HG03135 (cell line): ENCODE data around the gene GTF2H1.

Experiments used
- ATAC-seq: cut with Tn5 transposase; IDR thresholded peaks from one replicate; pipeline ENCODE4 v1.9.1; 2021; ENCODE audit warnings: mild to moderate bottlenecking, moderate library complexity; ENCODE audit not compliant: unreplicated experiment

The GTF2H1 gene

DNA sequence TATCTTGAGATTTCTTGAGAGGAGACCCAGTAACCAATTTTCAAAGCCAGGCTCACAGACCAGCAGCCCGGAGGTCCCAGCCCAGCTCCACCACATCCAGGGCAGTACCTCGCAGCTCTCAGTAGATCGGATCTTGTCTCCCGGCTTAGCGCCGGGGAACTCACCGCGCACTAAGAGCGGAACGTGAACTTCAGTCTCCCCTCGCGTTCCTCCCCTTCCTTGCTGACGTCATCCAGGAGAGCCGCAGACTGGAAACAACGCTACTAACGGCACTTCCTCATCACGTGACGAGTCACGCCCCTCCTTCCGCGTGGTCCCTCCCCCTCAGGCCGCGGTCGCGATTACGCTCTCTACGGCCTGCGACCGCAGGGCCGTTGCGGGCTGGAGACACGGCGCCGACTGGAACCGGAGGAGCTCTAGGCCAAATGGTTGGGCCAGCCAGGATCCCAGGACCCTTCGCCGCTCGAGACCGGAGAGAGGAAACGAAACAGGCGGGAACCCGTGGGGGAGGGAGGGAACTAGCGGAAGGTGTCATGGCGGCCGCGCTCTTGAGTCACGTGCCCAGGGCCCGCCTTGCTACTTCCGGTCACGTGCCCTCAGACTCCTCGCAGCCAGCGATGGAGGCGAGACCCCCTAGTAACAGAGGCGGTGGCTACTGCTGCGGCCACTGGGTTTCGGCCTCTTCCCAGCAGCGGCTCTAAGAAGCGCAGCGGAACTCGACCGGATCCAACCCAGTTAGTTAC lies at the start of gene GTF2H1, which contains the start of gene HPS5:
TSS of gene GTF2H1 (plus strand) at position 599 of the 743 bp plus-strand sequence. CDS start 10,508 bp downstream, outside the sequence.
TSS of gene HPS5 (minus strand) at position 172 of the 743 bp plus-strand sequence. CDS start 4,282 bp downstream, outside the sequence.
- ATAC-seq, result peak; percentile 83

DNA sequence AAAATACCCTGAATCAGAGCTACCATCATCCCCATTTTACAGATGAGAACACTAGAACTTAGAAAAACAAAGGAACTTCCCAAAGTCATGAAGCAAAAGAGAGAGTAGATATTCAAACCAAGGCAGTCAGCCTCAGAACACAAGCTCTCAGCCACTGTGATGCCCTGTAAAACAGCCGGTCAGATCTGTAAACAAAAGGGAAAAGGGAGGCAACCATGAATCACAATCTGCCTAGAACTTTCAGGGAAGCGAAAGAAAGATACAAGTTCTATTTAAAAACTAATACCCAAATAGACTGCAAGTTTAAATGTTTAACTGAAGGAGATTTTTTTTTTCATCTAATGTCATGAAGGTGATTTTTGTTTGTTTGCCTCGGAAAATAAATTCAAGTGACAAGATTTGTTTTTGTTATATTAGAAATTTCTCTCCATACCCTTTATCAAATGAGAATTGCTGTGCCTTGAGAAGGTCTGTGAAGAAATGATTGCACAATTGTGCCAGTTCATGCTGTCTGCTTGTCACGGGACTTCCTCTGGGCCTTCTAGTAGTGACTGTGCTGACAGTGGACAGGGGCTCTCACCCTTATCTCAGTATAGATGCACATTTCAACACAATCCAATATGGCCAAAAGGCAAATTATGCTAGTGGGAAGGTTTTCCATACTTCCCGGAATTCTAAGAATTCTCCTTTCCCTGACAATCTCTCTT lies 44.6 kb upstream of the GTF2H1 start:
- ATAC-seq, result no peak

DNA sequence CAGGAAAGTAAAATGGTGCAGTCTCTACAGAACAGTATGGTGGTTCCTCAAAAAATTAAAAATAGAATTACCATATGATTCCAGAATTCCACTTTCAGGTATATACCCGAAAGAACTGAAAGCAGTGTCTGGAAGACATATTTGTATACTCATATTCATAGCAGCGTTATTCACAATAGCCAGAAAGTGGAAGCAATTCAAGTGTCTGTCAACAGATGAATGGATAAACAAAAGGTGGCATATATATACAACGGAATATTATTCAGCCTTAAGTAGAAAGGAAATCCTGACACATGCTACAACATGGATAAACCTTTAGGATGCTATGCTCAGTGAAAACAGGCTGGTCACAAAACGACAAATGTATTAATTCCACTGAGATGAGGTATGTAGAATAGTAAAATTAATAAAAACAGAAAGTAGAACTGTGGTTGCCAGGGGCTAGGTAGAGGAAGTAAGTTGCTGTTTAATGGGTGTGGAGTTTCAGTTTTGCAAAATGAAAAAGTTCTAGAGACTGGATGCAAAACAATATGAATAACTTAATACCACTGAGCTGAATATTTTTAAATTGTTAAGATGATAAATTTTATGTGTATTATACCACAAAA lies 41.8 kb upstream of the GTF2H1 start:
- peak; percentile 89 for ATAC-seq

DNA sequence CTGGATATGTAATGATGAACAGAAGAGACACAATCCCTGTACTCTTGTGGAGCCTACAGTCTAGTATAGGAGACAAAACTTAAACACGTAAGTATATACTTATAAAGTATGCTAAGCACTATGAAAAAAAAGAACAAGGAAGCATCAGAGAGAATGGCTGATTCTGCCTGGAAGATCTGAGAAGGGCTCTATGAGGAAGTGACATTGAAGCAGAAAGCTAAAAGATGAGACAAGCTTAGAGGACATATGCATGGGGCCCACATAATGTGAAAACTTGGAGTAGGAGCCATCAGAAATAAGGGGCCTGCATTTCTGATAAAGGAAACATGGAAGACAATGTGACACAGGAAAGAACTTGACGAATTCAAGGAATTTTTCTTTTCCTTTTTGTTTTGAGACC lies 39.7 kb upstream of the GTF2H1 start:
- no peak for ATAC-seq

DNA sequence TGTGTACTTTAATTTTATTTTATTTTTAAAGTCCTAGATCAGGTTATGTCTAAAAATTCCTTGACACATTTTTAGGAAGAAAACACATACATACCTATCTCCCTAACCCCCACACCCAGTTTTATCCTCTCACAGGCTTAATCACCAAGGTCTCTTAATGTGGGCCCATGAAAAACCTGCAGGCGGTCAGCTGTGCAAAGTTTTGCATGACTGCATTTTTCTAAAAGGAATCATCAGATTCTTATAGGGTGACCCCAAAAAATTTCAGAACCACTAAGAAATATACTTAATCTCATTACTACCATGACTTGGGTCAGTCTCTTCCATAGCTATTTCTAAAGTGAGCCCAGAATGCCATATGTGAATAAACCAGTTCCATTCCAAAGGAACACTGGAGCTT lies 36.5 kb upstream of the GTF2H1 start:
- ATAC-seq, result no peak

DNA sequence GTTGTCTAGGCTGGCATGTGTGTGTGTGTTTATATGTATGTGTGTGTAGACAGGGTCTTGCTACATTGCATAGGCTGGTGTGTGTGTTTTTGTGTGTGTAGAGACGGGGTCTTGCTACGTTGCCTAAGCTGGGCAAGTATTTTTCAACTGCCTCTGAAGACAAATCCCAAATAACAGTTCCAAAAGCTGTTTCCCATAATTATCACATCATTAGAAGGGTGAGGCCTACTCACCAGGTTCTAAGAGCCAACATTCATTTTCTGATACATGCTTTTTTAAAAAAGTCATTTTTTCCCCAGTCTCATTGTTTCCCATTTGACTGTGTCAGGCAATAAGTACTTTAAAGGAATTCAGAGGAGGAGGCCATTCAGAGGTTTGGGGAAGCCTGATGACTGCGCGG lies 33.5 kb upstream of the GTF2H1 start:
- no peak for ATAC-seq

DNA sequence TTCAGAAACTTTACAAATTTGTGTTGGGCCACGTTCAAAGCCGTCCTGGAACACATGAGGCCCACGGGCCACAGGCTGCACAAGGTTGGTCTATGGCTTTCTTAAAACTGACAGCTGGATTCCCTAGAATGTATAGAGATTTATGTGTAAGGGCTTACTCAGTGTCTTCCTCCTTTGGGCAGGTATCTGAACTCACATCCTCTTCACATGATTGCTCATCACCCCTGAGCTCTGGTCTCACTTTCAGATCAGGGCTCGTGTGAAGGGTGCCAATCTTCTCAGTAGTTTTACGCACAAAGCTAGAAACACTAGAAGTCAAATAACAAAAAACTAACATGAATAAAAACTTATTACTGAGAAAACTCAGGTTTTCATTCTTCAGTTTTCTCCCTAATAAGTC lies 27.5 kb upstream of the GTF2H1 start:
- ATAC-seq, result no peak

DNA sequence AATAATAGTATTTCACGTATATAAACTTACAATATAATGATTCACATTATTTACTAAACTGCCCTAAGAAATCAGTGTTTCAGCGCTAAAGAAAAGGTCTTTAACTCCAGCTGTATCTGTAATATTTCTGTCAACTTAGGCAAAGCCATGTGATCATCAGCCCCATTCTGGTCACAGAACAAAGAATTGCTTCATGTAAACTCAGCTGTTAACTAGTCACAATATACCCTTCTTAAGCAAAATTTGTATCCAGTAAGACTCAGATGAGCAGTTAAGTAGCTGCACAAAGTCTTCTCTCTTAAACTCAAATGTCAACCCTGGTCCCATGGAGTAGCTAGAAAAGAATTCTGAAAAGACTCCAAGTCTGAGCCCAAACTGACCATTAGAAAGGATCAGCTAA lies 27.1 kb upstream of the GTF2H1 start:
- no peak for ATAC-seq

DNA sequence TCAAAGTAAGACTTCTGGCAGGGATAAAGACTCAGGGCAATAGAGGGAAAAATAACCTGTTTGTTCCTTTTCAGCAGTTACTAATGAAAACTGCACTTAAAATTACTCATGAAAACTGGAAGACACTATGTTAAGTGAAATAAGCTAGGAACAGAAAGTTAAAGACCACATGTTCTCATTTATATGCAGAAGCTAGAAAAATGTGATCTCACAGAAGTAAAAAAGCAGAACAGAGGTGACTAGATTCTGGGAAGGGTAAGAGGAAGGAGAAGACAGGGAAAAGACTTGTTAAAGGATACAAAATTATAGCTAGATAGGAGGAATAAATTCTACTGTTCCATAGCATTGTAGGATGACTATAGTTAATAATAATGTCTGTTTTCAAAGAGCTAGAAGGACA lies 22.6 kb upstream of the GTF2H1 start:
- no peak for ATAC-seq

DNA sequence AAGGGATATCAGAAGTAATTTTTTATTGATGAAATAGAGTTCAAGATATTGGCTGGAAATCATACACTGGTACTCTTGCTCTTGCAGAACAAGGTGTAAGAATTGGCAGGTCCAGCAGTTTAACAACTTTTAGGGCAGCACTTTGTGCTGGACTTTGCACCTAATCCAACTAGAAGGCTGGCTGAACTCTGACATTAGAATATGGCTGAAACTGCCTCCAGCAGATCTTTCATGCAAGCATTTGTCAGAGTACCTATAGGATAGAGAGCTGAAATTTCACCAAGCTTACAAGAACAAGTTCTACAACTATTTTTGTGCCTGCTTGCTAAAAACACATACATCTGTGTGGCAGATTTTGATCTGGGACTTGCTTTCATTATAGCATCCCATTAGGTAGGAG lies 17.6 kb upstream of the GTF2H1 start:
- no peak for ATAC-seq

DNA sequence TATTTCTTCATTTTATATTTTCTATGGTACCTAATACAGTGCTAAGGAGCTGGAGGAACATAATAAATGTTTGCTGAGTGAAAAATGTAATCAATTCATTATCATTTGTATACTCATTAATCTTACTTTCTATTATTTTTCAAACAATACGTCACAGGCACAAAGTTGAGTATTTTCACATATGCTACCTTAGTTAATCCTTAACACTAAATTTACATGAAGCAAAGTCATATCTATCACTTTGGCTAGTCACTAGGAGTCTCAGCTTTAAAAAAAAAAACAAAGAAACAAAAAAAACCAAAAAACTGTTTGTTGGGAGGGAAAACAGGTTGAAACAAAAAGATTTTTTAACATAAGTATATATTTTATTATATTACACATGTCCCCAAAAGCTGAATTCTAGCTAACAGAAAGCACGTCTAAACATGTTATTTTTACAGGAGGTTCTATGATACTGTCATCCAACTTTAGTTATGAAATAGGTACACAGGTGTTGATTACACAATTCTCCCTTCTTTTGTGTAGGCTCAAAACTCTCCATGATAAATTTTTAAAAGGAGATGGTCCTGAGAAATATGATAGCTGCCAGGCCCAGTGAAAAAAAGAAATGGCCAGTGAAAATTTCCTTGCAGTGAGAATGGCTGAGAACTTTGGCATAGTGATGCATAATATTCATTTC lies 14.8 kb upstream of the GTF2H1 start:
- ATAC-seq, result no peak

DNA sequence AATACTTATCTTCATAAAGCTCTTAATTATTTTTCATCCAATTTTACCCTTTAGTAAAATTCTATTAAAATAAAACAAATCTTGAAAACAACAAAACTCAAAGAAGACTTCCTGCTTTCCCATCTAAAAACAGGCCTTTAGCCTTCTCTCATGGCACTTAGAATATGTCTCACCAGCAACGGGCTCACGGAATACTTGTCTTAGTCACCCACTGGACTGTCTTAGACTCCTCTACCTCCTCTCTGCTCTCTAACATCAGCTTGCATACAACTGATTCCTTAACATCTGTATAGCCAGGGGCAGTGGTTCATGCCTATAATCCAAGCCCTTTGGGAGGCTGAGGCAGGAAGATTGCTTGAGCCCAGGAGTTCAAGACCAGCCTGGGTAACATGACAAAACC lies 14.1 kb upstream of the GTF2H1 start:
- ATAC-seq, result no peak

DNA sequence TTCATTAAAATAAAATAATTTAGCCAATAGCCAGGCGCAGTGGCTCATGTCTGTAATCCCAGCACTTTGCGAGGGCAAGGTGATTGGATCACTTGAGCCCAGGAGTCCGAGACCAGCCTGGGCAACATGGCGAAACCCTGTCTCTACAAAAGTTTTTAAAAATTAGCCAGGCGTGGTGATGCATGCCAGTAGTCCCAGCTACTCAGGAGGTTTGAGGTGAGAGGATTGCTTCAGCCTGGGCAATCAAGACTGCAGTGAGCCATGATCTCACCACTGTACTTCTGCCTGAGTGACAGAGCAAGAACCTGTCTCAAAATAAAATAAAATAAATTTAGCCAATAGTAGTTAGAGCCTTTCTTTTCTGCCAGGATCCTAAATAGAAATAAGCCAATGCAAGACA lies 12.7 kb upstream of the GTF2H1 start:
- no peak for ATAC-seq

DNA sequence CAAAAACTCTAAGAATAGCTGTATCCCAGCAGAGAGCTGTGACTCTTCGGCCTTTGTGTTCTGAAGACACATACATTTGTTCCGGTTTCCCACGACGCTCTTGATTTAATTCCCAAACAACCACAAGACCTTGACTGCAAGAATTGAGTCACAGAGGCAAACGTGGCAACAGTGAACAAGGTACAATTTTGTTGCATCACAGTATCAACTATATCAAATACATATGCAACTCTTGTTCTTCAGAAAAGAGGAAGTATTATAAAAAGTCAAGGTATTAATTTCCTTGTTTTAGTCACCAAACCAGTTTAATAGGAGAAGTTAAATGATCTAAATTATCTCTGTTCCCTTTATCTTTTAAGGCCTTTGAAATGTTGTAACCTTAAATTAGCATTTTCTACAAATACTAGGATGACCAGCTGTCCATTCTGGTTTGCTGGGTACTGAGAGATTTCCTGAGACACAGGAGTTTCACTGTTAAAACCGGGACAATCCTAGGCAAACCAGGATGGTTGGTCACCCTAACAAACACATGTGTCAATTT lies 11.5 kb upstream of the GTF2H1 start:
- peak; percentile 63 for ATAC-seq

DNA sequence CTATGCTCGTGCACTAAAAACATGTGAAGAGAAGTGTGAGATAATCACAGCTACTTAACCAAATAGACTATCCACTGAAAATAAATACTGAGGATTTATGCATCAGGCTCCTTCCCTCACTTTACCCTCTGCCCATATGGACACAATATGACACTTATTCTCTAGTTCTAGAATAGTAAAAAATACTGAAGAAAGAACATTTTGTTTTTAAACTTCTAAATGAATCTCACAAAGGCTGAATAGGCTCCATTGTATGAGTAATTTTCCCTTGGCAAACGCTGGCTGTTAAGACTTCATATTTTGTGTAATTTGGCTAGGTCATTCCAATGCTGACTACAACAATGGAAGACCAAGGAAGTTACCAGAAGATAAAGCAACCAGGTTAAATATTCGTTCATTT lies 10.4 kb upstream of the GTF2H1 start:
- ATAC-seq, result no peak

DNA sequence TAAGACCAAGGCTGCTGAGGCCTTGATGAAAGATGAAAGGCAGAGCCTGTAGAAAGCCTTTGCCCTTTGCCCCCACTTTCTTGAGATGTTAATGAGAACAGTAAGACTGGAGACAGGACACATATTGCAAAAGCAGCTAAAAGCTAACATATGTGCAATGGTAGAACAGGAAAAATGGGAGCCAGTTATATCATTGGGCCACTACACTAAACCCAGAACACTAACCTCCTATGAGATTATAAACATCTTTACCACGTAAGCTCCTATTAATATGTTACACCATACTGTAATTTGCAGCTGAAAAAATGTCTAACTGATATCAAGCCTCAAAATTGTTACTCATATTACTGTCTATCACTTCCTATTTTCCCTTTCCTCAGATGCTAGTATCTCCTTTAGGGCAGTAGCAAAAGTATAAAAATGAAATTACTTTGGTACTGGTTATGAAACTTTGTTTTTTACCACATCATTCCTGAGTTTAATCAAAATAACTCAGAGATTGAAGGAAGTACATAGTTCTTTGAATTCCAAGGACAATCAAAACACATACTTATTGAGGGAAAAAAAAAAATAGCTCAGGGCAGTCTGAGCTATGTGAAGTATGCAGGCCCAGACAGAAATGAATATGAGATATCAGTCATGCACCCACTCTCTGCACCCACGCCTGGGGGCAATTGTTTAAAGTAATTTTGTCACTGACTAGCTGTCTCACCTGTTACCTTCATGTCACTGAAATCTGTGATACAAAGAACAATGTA lies 9.5 kb upstream of the GTF2H1 start:
- ATAC-seq, result no peak

DNA sequence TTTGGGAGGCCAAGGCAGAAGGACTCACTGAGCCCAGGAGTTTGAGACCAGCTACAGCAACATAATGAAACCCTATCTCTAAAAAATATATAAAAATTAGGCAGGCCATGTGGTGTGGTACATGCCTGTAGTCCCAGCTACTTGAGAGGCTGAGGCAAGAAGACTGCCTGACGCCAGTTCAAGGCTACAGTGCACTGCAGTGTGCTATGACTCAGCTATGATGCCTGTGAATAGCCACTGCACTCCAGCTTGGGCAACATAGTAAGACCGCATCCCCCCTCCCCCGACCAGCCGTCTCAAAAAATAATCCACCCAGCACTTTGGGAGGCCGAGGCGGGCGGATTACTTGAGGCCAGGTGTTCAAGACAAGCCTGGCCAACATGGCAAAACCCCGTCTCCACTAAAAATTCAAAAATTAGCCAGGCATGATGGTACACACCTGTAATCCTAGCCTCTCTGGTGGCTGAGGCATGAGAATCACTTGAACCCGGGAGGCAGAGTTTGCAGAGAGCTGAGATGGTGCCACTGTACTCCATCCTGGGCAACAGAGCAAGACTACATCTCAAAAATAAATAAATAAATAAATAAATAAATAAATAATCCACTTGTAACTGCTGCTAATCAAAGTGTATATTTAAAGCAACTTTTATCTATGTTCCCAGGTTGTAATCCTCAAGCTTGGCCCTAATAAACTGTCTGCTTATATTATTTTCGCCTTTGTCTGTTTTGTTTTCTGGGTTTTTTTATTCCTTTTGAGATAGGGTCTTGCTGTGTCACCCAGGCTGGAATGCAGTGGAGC lies 8.2 kb upstream of the GTF2H1 start:
- no peak for ATAC-seq

DNA sequence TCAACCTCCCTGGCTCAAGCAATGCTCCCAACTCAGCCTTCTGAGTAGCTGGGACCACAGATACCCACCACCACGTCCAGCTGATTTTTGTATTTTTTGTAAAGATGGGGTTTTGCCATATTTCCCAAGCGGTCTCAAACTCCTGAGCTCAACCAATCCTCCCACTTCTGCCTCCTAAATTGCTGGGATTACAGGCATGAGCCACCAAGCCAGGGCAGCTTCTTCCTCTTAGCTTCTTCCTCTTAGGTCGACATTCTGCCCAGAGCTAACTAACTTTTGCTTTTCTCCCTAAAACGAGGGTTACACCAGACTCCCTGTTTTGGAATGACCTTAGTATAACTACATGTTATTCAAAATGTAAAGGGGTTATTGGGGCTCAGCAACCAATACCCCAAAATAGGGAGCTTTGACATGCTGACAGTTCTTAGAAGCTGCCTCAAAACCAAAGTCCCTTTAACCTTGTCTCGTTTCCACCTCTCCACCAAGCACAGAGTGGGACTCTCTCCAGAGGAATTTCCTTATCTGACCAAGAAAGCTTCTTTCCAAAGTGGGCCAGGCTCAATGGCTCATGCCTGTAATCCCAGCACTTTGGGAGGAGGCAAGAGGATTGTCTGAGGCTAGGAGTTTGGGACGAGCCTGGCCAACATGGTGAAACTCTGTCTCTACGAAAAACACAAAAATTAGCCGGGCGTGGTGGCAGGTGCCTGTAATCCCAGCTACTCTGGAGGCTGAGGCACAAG lies 7.4 kb upstream of the GTF2H1 start:
- ATAC-seq, result no peak

DNA sequence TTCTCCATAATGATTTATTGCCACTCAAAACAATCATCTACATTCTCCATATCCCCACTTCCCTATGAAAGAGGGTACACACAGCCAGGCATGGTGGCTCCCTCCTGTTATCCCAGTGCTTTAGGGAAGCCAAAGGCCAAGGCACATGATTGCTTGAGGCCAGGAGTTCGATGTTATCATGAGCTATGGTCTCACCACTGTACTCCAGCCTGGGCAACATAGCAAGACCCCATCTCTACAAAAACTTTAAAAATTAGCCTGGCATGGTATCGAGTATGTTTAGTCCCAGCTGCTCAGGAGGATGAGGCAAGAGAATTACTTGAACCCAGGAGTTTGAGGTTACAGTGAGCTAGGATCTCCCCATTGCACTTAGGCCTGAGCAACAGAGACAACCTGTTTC lies 6.5 kb upstream of the GTF2H1 start:
- no peak for ATAC-seq
